GM20000 (cell line): ENCODE data around the gene TIFAB.

Experiments
- DNase-seq: peaks from one replicate; pipeline ENCODE4 v3.0.0; 2012; ENCODE audit warnings: low spot score
- TF ChIP-seq, protein P1 (sequence below): IDR thresholded peaks from 2 replicates; pipeline ENCODE4 v1.5.1; 2012; ENCODE audit warnings: mild to moderate bottlenecking, control low read depth; ENCODE audit errors: extremely low read depth, missing control alignments

TIFAB gene

DNA sequence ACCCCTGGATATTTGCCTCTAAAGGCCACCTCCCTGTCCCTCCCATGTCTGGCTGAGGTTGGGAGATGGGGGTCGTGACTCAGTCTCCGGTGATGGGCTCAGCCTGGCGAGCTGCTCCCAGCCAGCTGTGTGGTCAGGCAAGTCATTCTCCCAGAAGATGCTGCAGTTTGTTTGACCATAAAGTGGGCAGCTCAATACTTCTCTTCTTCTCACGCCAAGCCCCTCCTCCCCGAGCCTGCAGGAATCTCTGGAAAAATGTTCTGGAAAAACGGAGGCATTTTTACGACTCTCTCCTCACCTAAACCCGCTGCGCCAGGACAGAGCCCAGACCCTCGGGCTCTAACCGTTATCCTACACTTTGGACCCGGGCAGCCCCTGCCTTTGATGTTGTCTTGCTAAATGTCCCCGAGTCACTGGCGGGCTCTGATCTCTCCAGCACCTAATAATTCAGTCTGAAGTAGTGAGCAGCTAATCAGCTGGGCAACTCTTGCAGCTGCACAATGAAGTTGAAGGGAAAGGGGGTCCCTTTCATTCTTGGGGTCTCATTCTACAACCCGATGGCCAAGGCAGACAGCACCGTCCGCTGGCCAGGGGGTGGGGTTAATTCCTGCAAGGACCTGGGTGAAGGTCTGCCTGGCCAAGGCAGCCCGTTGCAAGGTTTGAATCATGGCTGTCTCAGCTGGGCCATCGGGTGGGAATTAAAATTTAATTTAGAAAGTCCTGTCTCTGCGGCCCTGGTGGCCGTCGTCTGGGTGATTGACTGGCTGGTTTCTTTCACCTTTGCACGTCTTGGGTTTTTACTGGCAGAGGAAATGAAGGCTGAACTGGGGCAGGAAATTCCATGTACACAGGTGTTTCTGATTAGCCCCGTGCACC, 17.3 kb downstream of the TIFAB start:
- TF ChIP-seq, protein P1, sequence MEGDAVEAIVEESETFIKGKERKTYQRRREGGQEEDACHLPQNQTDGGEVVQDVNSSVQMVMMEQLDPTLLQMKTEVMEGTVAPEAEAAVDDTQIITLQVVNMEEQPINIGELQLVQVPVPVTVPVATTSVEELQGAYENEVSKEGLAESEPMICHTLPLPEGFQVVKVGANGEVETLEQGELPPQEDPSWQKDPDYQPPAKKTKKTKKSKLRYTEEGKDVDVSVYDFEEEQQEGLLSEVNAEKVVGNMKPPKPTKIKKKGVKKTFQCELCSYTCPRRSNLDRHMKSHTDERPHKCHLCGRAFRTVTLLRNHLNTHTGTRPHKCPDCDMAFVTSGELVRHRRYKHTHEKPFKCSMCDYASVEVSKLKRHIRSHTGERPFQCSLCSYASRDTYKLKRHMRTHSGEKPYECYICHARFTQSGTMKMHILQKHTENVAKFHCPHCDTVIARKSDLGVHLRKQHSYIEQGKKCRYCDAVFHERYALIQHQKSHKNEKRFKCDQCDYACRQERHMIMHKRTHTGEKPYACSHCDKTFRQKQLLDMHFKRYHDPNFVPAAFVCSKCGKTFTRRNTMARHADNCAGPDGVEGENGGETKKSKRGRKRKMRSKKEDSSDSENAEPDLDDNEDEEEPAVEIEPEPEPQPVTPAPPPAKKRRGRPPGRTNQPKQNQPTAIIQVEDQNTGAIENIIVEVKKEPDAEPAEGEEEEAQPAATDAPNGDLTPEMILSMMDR: no peak
- no peak for DNase-seq

DNA sequence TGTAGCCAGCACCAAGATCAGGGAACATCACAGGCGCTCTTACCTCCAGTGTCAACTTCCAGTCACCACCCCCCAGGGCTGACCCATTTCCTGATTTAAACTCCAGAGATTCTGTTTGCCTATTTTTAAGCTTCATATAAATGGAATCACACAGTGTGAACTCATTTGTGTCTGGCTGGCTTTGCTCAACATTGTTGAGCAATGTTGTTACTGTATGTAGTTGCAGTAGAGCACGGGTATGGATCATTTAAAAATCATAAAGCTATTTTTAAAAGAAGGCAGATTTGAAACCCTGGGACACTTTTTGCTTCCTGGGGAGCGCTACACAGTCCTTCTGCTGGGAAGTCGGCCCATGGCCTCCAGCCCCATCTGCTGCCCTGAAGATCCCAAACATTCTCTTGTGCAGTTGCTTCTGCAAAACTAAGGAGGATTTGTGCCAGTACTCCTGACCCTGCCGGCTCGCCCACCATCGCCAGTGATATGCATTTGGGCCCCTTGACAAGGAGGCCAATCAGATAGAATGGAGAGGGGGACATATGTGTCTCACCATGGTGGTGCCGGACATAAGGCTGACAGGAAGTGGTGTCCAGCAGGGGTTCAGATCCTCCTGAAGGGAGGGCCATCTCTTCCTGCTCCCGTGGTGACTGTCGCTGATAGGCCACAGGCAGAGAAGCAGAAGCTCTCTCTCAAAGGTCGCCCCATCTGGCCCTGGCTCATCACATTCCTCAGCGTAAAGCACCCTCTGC, 18.3 kb downstream of the TIFAB start:
- TF ChIP-seq, protein P1: no peak
- no peak for DNase-seq

DNA sequence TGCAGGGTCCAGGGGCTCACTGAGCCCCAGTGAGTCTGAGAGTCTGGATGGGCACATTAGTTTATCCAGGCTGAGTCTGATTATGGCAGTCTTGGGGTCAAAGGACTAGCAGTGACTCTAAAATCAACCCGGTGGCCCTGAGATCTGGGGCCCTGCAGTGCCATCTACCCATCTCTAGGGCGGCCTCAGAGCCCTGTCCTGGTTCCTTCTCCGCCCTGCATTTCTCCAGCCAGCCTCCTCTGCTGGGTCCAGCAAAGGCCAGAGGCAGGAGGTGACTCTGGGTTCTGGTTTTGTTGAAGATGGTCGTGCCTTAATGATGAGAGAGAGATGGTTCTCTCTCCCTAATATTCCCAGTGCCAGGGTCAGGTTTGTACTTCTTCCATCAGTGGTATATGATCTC, 20.0 kb downstream of the TIFAB start:
- TF ChIP-seq, protein P1: no peak
- DNase-seq: no peak

GRCh38 chr5:135430135-135430437, 22.1 kb downstream of the TIFAB start:
- TF ChIP-seq, protein P1: no peak
- DNase-seq: no peak

DNA sequence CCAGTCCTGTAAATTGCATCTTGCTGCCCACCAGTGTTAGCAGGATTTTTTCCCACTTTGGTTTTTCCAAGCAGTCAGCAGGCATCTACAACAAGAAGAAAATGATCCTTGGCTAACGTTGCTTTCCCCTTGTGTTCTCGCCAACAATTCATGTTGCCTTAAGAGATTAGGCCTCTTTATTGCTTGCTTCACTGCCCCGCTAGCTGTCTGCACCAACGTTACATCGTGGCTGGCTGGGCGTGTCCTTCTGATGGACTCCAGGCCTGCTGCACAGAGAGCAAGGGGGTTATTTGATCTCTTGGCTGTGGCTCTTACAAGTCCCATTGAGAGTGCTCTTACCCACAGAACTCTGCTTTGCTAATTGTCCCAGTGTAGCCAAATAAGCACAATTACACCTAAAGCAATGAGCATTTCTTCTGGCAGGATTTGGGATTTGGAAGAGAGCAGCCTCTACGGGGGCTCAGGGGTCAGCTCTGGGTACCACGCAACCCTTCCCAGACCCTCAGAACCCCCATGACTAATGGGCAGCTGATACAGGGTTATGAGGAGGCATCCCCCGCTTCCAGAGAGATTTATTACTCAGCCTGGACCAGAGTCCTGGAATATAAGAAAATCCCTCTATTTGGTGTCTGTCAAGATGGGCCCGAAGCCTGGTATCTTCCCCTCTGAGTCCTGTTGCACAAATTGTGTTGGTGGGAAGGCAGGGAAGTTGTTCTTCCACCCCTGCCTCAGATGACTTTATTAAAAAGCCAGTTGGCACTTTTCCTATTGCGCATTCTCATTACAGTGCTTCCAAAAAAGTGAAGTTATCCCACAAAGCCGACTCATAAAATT, 22.6 kb downstream of the TIFAB start:
- TF ChIP-seq, protein P1: no peak

GRCh38 chr5:135428586-135428985, 23.6 kb downstream of the TIFAB start:
- TF ChIP-seq, protein P1: no peak
- DNase-seq: no peak

More for the DNA sequence above, 22.6 kb downstream of the TIFAB start:
- no peak for DNase-seq
